CD4-positive, alpha-beta T cell (primary cell): ENCODE data around the gene ESR1. TPM values are rescaled to one million over a fixed set of nuclear protein-coding genes. Genes with fewer than 3 reads are reported as not detected.

ENCODE experiments used
- ATAC-seq: fragments of 200-7000 bp; cut with Tn5 transposase; one replicate; pipeline ENCODE4 v1.10.0; 2022; ENCODE audit warnings: mild to moderate bottlenecking; ENCODE audit not compliant: poor library complexity
- CTCF ChIA-PET: fragments of 350-600 bp; sonication (Branson Sonifier 250); formaldehyde crosslinking; loops from one replicate; lab custom pipeline; 2021; ENCODE audit warnings: antibody characterized with exemption, inconsistent platforms; lab: Charles Lee
- POLR2A ChIA-PET: fragments of 350-600 bp; sonication (Branson Sonifier 250); formaldehyde crosslinking; loops from one replicate; lab custom pipeline; 2021; ENCODE audit warnings: antibody characterized with exemption, inconsistent platforms; lab: Charles Lee
- DNase-seq, 14 experiments: peaks; one replicate each; pipeline ENCODE4 v3.0.0-alpha.2; 2013 to 2020; ENCODE audit warnings: mixed read lengths in 2 of 14
- H3K27ac ChIP-seq, 2 donors: one replicate each; pipeline versions ENCODE4 v1.5.1 to v1.7.0; 2013; ENCODE audit warnings: low read length in 2 of 2, low read depth in 1 of 2, mild to moderate bottlenecking in 1 of 2
- H3K27me3 ChIP-seq, 2 experiments: 1 replicate in 1 of 2; 2 replicates in 1 of 2; pipeline versions ENCODE4 v1.6.1 to v1.7.0; 2013; ENCODE audit warnings: low read length in 2 of 2, control low read depth in 1 of 2, mild to moderate bottlenecking in 1 of 2, moderate library complexity in 1 of 2; ENCODE audit not compliant: insufficient read depth in 2 of 2, control insufficient read depth in 1 of 2
- H3K36me3 ChIP-seq: one replicate; pipeline ENCODE4 v1.6.1; 2013; ENCODE audit warnings: low read length, control low read depth; ENCODE audit not compliant: insufficient read depth
- H3K4me1 ChIP-seq: one replicate; pipeline ENCODE4 v1.6.1; 2013; ENCODE audit warnings: low read length, control low read depth; ENCODE audit not compliant: insufficient read depth
- H3K4me3 ChIP-seq: one replicate; pipeline ENCODE4 v1.5.1; 2013; ENCODE audit warnings: mild to moderate bottlenecking, low read length, moderate library complexity
- H3K9me3 ChIP-seq, 2 experiments: 1 replicate in 1 of 2; 2 replicates in 1 of 2; pipeline versions ENCODE4 v1.6.1 to v1.7.0; 2013; ENCODE audit warnings: low read length in 2 of 2, mild to moderate bottlenecking in 2 of 2, control low read depth in 1 of 2, moderate library complexity in 1 of 2; ENCODE audit not compliant: control insufficient read depth in 1 of 2, insufficient read depth in 1 of 2
- H3K27ac Mint-ChIP-seq: one replicate; pipeline ENCODE4 v1.8.0; 2020; ENCODE audit warnings: mixed read lengths
- H3K27me3 Mint-ChIP-seq: one replicate; pipeline ENCODE4 v1.8.0; 2021; ENCODE audit warnings: mixed read lengths
- H3K36me3 Mint-ChIP-seq: one replicate; pipeline ENCODE4 v1.8.0; 2021; ENCODE audit warnings: low read depth, mixed read lengths
- H3K4me1 Mint-ChIP-seq: one replicate; pipeline ENCODE4 v1.8.0; 2021; ENCODE audit warnings: low read depth, mixed read lengths
- H3K4me3 Mint-ChIP-seq: one replicate; pipeline ENCODE4 v1.8.0; 2020; ENCODE audit warnings: mild to moderate bottlenecking, mixed read lengths
- H3K9me3 Mint-ChIP-seq: one replicate; pipeline ENCODE4 v1.8.0; 2020; ENCODE audit warnings: mixed read lengths
- CTCF ChIP-seq: fragments of 200-600 bp; IDR thresholded peaks from one replicate; pipeline ENCODE4 v1.8.0; 2022; ENCODE audit warnings: antibody characterized with exemption, mild to moderate bottlenecking
- intact Hi-C, 2 experiments: fragments of 100-400 bp; cut with DNase I in 1 of 2; cut with micrococcal nuclease in 1 of 2; formaldehyde crosslinking; loops; one replicate each; pipeline versions ENCODE4 v1.15.1 to v1.9.0; 2023 to 2025; cut with DNase I, micrococcal nuclease
- total RNA-seq, 174 experiments: library from RNA in 2 of 174; stranded (reverse) in 2 of 174; gene quantifications; one replicate each; pipeline ENCODE4 v1.2.3 and lab custom pipeline; 2021 to 2026

The ESR1 gene
- total RNA-seq, 2 experiments from 2014 or later, result 2.6 to 2.8 TPM

- no peak overlapping the region for H3K27ac Mint-ChIP-seq
- CTCF ChIA-PET, result no interaction called here
Measured at GRCh38 chr6:151822252-151823111, 15.0 kb downstream of the ESR1 start.

GRCh38 chr6:151826517-151827142, 19.1 kb downstream of the ESR1 start:
- no peaks in the 10 kb centered on the region for H3K36me3 ChIP-seq
- H3K9me3 Mint-ChIP-seq, result no peaks in the 10 kb centered on the region
- TF ChIP-seq CTCF, result no peak
- no peaks in the 10 kb centered on the region for H3K27me3 ChIP-seq
- no peak for DNase-seq
- no peak overlapping the region for H3K4me3 ChIP-seq
- H3K9me3 ChIP-seq, result peaks cover 0 to 3% of the 10 kb centered on the region in 2 experiments
- intact Hi-C loops, result no loop called here
- ATAC-seq, result no peak
- POLR2A ChIA-PET, result no interaction called here
- H3K27me3 Mint-ChIP-seq, result no peaks in the 10 kb centered on the region
- no peaks in the 10 kb centered on the region for H3K36me3 Mint-ChIP-seq
- no peak overlapping the region for H3K27ac Mint-ChIP-seq
- H3K4me1 Mint-ChIP-seq, result no peaks in the 10 kb centered on the region
- no peaks in the 10 kb centered on the region for H3K4me1 ChIP-seq
- CTCF ChIA-PET, result no interaction called here
- no peak overlapping the region for H3K27ac ChIP-seq
- H3K4me3 Mint-ChIP-seq, result no peak overlapping the region

More at GRCh38 chr6:151822252-151823111, 15.0 kb downstream of the ESR1 start:
- Histone ChIP-seq H3K27me3 (no peaks in the 10 kb centered on the region), H3K9me3 (peaks cover 0 to 3% of the 10 kb centered on the region in 2 experiments), H3K27ac (no peak overlapping the region), H3K4me1 (no peaks in the 10 kb centered on the region), H3K4me3 (no peak overlapping the region), H3K36me3 (no peaks in the 10 kb centered on the region)
- H3K4me3 Mint-ChIP-seq, result no peak overlapping the region
- POLR2A ChIA-PET, result no interaction called here
- H3K4me1 Mint-ChIP-seq, result no peaks in the 10 kb centered on the region
- intact Hi-C loops, result no loop called here
- DNase-seq (no peak), ATAC-seq (no peak)
- no peaks in the 10 kb centered on the region for H3K9me3 Mint-ChIP-seq
- H3K36me3 Mint-ChIP-seq, result no peaks in the 10 kb centered on the region
- TF ChIP-seq CTCF, result no peak
- peaks cover 6% of the 10 kb centered on the region for H3K27me3 Mint-ChIP-seq

- intact Hi-C loops, result no loop called here
- no peaks in the 10 kb centered on the region for H3K4me1 Mint-ChIP-seq
Measured at GRCh38 chr6:151832710-151833109, 25.2 kb downstream of the ESR1 start.

More at GRCh38 chr6:151832710-151833109, 25.2 kb downstream of the ESR1 start:
- H3K36me3 Mint-ChIP-seq, result no peaks in the 10 kb centered on the region
- no peaks in the 10 kb centered on the region for H3K27me3 Mint-ChIP-seq
- no peaks in the 10 kb centered on the region for H3K27me3 ChIP-seq
- H3K4me3 ChIP-seq, result no peak overlapping the region
- H3K9me3 Mint-ChIP-seq, result no peaks in the 10 kb centered on the region
- no peak for DNase-seq
- no peak for ATAC-seq
- TF ChIP-seq CTCF, result no peak
- H3K27ac Mint-ChIP-seq, result no peak overlapping the region
- POLR2A ChIA-PET, result no interaction called here
- CTCF ChIA-PET, result no interaction called here
- H3K4me1 ChIP-seq, result no peaks in the 10 kb centered on the region
- no peaks in the 10 kb centered on the region for H3K36me3 ChIP-seq
- no peaks in the 10 kb centered on the region for H3K9me3 ChIP-seq
- H3K27ac ChIP-seq, result no peak overlapping the region
- no peak overlapping the region for H3K4me3 Mint-ChIP-seq
